ENCODE measurements around the gene CREBBP.

DNA sequence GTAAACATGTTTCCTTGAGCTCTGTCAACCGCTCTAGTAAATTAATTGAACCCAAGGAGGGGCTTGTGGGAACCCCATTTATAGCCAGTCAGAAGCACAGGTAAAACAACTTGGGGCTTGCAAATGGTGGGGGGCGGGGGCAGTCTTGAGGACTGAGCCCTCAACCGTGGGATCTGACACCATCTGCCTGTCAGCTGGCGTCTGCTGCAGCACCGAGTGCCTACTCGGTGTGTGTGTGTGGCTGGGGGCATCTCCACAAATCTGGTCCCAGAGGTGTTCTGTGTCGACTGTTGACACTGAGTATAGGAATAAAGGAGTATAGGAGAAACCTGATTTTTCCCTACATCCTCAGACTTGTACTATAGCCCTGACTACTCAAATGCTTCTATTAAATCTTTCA lies 20.6 kb downstream of the CREBBP start:
- TF ChIP-seq EZH2 (IDR thresholded peaks at IDR 0.05) (no peak), POLR2AphosphoS5 (IDR thresholded peaks at IDR 0.05; ENCODE audit: borderline replicate concordance, low read depth, low read length) (no peak), FOXP2 (optimal IDR thresholded peaks at IDR 0.05; ENCODE audit: control extremely low read depth, extremely low read length, insufficient read depth) (no peak)

Data from SK-N-MC (cell line).